NT2/D1 (cell line): Measurements from ENCODE around the gene IL21R.

Experiments
- SUZ12 ChIP-seq: IDR thresholded peaks from 2 replicates; pipeline ENCODE4 v1.6.1; 2011; ENCODE audit not compliant: insufficient read length, insufficient read depth; ENCODE audit errors: extremely low read depth
- YY1 ChIP-seq: IDR thresholded peaks from 2 replicates; pipeline ENCODE4 v1.6.1; 2011; ENCODE audit not compliant: insufficient read length, insufficient read depth
- ZNF274 ChIP-seq: IDR thresholded peaks from 2 replicates; pipeline ENCODE4 v1.6.1; 2011; ENCODE audit warnings: mild to moderate bottlenecking, low read depth, low read length

DNA sequence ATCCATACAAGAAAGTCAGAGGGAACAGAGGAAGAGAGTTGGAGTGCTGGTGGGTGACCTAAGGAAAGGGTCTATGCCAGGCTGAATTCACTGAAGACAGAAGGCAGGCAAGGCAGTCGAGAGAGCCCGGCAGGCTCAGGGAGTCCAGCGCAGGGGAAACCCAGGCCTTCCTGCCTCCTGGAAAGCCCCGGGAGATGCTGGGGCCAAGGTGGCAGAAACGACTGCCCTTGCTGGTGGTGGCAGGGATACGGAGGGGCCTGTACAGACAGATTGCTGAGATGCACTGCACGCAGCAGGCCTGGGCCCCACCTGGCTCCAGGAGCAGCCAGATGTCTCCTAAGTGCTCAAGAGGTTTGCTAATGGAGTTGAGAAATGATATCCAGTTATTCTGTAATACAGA lies 87.9 kb downstream of the IL21R start:
- no peak for TF ChIP-seq YY1
- no peak for TF ChIP-seq SUZ12
- no peak for TF ChIP-seq ZNF274
